ENCODE results near the gene PMP22.

PMP22 gene

DNA sequence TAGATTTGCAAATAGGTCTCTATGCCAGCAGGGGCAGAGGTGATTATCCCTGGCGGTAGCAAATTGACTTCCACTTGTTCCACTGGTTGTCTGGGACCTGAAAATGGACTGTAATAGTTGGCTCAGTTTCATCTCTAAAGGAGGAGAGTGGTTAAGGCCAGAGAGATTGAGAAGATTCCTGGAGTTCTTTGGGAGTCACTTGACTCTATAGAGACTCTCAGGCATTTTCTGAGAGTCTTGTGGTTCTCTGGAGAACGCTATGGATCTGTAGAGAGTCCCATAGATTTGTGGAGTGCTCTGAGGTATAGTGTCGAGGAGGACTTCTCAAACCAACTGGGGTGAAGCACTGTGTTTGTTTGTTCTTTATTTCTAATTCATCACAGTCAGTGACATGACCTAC, 8.9 kb upstream of the PMP22 start:
- DNase-seq = no peak

DNA sequence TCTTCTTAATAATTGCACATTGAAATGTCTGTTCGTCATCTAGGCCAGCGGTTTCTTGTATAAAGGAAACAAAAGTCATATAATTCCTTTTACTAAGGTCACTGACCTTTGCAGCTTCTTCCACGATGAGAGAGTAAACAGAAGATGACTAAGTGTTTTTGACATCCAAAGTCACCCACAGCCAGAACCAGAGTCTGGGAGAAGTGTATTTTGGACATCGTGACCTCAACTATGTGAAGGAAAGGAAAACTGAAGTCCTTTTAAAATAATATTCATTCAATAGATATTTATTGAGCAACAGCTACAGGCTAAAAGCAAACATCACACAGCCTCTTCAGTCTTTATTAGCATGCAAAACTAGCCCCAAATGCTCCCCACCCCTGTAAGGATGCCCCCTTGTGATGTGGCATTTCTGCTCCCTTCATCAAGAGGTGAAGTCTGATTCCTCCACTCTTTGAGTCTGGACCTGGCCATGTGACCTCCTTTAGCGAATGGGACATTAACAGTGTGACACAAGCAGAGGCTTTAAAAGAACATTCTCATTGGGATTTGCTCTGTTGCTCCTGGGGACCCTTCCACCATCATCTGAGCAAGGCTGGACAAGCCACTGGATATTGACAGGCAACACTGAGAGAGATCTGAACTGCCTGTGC, 8.1 kb upstream of the PMP22 start:
- no peak for DNase-seq

DNA sequence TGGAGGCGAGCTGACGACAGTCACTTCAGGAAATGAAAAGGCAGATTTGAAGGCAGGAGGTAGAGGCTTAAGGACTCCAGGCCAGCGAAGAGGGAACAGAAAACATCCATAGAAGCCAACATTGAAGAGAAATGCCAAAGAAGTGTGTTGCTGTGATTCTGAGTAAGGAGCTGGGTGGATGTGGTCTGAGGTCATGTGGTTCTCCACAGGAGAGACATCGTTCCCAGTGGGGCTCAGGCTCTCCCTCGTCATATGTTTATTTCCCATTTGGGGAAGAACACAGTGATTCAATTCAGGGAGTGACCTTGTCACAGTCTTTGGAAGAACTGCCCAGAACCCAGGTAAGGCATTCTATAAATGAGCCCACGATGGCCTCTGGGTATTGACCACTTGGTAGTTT, 6.6 kb upstream of the PMP22 start:
- DNase-seq = no peak

DNA sequence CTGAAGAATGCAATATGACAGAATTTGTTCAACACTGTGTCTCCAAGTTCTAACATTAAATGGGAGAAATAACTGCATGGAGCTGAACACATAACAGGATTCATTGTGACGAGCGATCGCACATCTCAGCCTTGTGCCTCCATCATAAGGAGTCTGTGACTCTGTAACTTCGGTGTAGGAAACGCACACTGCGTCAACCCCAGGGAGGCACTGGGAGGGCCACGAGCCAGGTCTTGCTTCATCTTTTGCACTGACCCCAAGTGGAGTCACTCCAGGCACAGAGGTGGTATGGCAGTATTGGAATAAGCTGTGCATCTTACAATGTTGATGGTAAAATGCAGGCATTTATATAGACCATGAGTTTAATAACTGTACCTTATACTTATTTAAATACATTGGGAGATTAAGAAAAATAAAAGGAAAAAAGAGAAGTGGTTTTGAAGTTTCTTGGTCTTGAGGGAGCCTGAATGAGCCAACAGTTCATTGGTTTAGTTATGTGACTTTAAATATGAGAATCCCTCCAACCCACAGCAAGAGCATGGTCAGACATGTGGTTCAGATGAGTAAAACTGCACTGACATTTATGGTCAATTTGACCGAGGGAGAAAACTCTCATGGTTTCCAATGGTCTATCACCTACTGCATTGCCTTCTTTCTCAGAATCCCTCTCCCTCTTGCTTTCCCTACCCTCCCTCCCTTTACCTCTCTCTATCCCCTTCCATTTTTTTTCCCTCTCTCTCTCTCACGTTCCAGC, 5.7 kb upstream of the PMP22 start:
- DNase-seq = no peak

DNA sequence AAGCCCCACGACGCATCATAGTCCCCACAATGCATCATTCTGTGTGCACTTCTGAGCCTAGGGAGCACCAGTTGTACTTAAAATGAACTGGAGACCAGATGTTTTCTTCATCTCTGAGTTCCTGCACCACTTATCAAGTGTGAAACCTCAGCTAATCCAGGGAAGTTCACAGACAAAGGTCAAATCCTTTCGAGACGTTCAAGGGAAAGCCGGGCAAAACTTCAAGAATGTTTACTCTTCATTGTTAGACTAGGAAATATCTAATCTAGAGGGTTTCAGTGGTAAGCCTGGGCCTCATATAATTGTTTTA, 4.6 kb upstream of the PMP22 start:
- DNase-seq = no peak

DNA sequence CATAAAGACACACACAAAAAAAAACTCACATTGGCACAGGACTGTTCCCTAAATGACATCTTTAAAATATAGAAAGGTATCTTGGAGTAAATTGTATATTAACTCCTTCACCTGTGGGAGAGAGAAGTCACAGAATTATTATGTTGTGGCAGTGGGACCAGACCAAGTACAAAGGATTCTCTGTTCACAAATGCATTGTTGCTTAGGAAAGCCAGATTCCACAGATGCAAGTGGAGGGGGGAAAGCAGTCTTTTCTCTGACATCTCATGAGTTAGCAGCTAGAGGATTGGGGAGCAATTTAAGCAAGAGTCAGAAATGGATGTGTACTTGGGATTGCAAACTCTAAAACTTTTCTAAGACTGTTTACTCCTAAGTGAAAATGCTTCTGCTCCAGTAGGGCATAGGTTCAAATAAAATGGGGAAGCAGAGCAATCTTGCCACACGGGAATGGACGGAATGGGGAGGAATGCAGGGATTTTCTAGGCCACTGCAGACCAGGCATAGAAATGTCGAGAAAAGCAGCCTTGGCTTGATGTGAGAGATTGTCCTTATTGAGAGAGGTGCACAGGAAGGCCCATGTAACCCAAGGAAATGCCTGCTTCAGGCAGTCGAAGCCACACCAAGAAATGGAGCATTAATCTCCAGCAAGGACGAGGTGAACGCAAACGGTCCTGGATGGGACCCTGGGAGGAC, 4.1 kb upstream of the PMP22 start:
- peak in 1 of 51 donors; percentile 17 for DNase-seq

DNA sequence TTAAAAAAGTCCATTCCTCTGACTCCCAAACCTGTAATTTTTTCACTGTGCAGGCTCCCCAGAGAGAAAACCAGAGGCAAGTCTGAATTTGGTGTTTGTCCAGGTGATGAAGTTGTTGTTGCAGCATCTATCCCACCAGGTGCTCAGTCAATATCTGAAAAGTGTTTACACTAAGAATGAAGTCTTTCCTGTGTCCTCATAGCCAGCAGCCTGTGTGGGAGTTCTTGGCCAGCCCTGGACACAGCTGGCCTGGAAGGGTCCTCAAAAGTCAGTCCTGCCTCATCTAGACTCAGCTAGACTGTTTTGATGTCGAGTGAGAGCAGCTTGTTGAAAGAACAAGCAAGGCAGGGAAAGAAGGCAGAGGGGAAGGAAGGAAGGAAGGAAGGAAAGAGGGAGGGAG, 3.3 kb upstream of the PMP22 start:
- DNase-seq = no peak

DNA sequence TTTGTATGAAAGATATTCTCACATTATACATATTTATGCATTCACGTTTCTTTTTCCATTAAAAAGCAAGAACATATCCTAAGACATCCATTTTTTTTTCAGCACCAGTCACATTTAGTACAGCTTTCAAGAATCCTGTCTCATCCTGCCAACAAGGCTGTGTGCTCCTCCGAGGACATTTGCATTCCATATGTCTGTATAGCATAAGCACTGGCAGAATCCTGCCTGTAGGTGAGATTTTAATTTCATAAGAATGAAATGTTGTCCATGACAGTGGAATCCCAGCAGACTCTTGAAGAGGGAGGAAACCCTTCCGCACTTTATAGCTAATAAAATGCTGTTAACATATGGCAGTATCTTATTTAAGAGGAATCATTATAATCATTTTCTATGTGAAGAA, 2.9 kb upstream of the PMP22 start:
- no peak for DNase-seq

DNA sequence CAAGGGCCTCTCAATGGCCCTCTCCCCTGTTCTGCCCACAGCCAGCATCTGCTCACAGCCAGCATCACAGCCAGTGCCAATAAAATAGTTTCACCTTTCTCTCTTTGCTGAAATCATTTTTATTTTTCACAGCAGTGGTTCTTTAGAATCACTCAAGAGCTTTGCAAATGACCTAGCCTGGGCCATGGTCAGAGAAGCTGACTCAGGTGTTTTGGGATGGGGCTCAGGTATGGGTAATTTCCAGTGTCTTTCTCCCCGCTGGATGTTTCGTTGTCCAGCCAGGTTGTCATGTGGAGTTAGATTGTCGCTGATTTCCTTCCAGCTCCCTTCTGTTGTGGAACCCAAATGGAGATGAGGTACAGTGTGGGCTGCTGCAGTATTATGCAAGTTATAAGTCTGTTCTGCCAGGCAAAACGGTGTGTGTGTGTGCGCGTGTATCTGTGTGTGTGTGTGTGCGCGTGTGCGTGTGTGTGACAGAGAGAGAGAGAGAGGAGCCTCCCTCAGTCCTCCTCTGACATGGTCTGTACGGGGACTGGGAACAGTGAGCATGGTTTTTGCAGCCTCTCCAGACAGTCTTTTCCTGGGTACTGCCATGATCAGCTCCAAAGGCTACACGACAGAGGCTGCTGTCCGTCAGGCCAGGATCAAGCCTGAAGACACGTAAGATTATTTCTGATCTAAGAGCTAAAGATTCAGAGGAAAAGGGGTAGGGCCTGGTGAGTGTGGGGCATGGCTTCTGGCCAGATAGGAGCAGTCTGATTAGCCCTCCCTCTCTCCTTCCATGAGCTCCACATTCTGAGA, 1.4 kb upstream of the PMP22 start:
- DNase-seq = no peak

DNA sequence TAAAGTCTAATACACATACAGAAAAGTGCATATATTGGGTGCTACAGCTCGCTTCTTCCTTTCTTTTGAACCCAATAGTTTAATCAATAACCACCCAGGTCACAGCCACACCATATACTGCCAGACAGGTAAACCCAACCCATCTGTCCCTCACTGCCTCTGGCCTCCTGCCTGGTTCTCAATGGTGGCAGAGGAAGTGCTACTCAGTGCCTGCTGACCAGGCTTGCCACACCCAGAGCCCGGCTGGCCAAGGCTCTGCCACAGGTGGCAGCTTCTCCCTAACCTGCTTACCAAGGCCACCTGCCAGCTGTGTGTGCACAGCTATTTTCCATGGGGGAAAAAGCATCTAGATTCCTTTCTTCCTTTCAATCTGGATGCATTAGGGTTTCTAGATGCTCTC, 584 bp downstream of the PMP22 start:
- peak in 1 of 51 donors; percentile 18 for DNase-seq

DNA sequence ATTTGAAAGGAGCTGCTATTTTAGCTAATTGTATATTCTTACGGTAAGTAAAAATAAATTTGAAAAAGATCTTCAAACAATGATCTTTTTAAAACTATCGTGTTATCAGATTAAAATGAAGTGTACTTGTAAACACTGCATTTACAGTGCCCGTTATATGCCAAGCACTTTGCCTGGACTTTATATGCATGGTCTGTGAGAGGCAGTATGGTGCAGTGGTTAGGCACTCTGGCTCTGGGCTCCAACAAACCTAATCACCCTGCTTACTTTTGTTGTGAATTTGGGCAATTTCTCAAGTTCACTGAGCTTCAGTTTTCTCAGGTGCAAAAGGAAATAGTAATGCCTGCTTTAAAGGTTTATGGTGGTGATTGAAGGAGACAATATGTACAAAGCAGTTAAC, 1.4 kb downstream of the PMP22 start:
- no peak for DNase-seq

DNA sequence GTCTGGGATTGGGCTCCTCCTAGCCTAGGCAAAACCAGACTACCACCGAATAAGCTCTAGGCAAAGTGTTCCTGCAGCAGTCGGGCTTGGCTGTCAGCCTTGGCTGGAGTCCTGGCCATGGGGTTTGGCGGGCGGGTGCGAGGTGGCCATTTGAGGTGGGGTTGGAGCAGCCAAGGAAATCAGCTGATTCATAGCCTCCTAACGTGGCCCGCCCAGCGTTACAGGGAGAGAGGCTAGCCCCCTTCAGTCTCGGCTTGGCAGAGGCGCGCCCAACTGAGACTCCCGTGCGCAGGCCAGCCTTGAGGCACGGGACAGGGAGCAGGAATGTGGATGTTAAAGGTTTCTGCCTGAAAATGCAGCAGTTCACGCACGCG, 1.9 kb downstream of the PMP22 start:
- peak in 48 of 51 donors; percentile 21 to 84 (median 70) for DNase-seq

DNA sequence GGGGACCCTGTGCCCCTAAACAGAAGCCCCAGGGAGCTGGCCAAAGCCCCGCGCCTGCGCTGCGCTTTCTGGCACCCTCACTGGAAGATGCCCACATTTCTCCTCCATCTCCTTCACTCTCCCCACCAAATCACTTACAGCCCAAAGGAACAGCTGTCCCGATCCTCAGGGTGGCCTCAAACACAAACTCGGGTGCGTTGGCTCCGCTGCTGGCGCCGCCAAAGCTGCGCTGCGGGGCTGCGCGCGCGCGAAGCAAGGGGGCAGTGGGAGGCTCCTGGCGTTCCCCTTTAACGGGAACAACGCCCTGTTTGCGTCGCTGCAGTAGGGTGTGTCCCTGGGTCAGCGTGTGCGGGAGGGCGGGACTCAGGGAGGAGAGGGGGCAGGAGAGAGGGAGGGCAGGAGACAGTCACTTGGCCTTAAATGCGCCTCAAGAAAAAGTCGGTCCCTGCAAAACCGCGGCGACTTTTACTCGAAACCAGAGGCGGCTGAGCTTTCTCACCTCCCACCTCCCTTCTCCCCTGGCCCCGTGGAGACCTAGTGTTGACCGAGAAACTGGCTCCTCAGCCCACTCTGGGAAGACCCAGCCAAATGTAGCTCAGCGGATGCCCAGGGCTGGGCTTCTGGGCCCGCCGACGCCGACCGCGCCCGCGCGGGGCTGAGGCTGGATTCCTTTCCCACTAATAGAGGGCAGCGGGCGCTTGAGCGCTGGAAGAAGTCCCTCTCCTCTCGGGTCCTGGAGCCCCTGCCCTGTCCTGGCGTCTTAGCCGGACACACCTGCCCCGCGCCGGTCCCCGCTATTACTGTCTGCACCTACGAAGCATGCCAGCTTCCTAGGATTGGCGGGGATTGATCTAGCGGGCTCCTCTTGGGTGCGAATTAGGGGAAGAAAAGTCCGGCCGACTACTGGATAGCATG, 2.6 kb downstream of the PMP22 start:
- peak in 50 of 51 donors; percentile 27 to 91 (median 76) for DNase-seq

DNA sequence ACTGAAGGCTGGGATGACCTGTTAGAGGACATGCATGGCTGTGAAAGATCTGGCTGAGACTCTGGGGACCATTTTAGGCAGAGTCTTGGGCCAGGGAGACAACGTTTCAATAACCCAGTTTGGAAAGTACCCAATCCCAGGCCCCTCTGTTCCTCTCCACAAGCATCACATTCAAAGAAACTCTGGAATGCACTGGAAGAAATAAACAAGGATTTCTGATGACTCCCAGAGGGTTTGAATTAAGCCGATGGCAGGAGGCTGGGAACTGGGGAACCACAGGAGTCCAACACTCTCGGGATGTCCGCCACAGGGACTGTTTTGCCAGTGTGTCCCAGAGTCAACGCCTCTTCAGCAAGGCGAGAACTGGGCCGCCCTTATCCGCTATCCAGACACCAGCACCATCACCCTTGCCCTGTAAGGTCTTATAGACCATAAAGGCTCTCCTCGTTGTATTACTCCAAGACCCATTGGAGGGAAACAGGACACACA, 3.3 kb downstream of the PMP22 start:
- peak in 19 of 51 donors; percentile 14 to 86 (median 54) for DNase-seq

DNA sequence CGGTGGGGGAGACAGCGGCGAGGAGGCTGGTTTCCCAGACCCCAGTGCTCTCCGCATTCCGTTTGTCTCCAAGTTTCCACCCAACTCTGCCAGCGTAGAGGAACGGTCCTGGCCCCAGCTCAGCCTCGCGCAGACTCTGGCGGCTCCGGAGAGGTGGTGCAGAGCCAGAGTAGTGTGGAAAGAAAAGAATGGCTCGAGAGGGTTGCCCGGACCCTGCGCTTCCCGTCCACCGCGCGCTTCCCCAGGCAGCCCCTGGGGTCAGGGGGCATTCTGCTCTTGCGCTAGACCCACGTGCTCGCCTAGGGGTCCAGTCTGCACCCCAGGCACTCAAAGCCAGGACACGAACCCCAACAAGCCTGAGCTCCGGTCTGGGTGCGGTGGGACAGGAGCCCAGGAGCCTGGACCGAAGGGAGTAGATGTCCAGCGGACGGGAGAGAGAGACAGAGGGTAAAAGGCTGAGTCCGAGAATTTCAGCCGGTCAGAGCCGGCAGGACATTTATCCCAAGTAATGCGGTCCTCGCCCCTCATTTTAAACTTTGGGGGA, 3.8 kb downstream of the PMP22 start:
- peak in 39 of 51 donors; percentile 35 to 80 (median 63) for DNase-seq

DNA sequence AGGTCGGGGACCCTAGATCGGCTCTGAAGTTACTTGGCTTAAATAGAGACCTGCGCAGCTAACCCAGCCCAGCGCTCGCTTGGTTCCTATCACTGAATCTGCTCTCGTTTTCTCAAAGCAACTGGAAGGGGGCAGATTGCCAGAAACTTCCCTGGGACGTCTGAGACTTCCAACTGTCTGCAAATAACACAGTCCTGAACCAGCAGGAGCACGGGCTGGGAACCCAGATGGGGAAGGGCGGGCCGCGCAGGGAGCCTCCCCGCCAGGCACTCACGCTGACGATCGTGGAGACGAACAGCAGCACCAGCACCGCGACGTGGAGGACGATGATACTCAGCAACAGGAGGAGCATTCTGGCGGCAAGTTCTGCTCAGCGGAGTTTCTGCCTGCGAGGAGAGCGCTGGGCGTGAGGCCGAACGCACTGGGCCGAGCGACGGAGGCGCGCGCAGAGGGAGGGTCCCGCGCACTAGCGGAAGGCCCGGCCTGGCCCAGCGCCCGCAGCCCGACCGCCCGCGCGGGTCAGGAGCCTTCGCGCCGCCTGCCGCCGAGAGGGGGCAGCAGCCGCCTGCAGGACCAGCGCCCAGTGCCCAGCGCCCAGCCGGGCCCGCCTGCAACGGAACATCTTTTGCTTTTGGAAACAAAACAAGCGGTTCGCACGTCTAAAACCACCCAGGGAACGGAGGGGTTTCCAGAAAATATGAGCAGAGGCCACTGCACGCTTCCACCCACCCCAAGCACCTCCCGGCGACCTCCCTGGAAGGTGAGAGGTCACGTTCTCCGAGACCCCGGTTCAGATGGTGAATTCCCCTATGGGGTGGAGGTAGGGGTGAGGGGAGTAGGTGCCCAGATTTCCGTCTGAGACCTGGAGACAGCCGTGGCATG, 4.5 kb downstream of the PMP22 start:
- peak in 50 of 51 donors; percentile 53 to 95 (median 80) for DNase-seq

DNA sequence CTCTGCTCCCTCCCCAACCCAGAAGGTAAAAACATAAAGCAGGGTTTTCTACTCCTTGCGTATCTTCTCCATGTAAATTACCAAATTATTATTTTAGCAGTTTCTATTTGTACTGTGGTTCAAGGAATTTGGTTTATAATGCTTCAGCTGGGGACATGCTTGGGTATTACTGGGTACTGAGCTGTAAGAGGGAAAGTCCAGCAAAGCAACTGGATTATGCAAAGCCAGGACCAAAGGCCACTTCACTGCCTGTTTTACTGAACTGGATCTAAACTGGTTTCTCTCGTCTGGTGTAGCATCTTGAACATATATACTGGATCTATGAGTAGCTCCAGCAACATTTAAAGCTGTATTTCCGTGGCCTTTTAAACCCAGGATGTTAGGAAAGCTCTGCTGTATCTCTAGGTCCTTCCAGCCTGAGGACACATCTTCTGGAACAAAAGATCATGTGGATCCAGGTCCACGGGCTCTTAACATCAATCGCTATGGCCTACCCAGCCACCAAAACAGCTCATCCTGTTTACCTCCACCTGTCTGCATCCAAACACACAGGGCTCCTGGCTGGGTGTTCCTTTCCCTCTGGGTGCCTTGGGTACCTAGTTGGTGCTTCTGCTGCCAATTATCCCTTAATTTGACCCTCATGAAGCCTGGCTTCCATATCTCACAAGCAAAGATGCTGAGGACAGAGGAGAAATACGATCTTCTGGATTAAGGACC, 7.2 kb downstream of the PMP22 start:
- no peak for DNase-seq

DNA sequence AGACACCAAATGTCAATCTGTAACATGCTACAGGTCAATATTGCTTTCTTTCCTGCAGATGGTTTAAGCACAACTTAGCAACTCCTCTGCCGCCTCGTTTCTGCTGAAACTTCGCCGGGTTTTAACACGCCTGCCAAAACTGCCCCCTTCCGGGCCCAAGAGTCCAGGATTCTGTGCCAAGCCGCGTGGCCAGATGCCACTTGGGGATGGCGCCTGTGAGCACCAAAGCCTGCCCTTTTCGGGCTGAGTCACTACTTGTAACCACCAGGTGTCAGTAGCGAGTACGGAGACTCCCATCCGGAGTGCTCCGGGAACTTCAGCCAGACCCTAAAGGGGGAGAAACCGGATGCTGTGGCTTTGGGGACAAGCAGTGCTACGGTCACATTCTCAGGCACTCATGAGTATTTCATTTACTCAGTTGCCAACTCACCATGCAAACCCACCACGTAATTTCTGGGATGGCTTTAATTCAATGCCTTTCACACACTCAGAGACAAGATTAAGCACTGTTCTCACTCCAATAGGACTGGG, 7.8 kb downstream of the PMP22 start:
- DNase-seq = peak; percentile 18 to 95 (median 87)
